ENCODE results near the gene SUCO. TPM values are rescaled to one million over a fixed set of nuclear protein-coding genes. Genes with fewer than 3 reads are reported as not detected.
A peak's percentile ranks its signal among the peaks of the same experiment; 100 is the strongest.

The SUCO gene
- total RNA-seq, 1 experiment from 2014 or later = 32.9 TPM

- no peak for TF ChIP-seq CTCF (conservative IDR thresholded peaks at IDR 0.05; ENCODE audit: low read depth, low read length)
- TF ChIP-seq EZH2 (IDR thresholded peaks at IDR 0.05; ENCODE audit: borderline replicate concordance, low read depth, low read length, poor library complexity, severe bottlenecking) = no peak
- intact Hi-C loops (cut with micrococcal nuclease; ENCODE audit: unreplicated experiment) = no loop called here
- no TSS peak for BruUV-seq (replicated peaks)
- Histone ChIP-seq H3K4me1 (ENCODE audit: insufficient read depth, low read length, poor library complexity, severe bottlenecking) (no peaks in the 10 kb centered on the region), H3K36me3 (ENCODE audit: insufficient read depth, low read length, poor library complexity, severe bottlenecking) (no peaks in the 10 kb centered on the region), H3K27ac (ENCODE audit: low read depth, low read length, poor library complexity, severe bottlenecking) (no peak overlapping the region), H3K4me3 (ENCODE audit: low read depth, low read length, poor library complexity, severe bottlenecking) (no peak overlapping the region), H3K9me3 (ENCODE audit: low read depth, low read length, poor library complexity, severe bottlenecking) (no peaks in the 10 kb centered on the region), H3K27me3 (replicated peaks; ENCODE audit: insufficient read depth, low read depth, low read length, poor library complexity) (no peaks in the 10 kb centered on the region)
- ChIA-PET POLR2A (ENCODE audit: low non-redundant PET) (no interaction called here), CTCF (no interaction called here)
- no peak for DNase-seq (ENCODE audit: low spot score)
Observed at GRCh38 chr1:172629638-172630037, 96.7 kb downstream of the SUCO start.

- no peaks in the 10 kb centered on the region for H3K4me1 ChIP-seq (ENCODE audit: insufficient read depth, low read length, poor library complexity, severe bottlenecking)
- no peaks in the 10 kb centered on the region for H3K36me3 ChIP-seq (ENCODE audit: insufficient read depth, low read length, poor library complexity, severe bottlenecking)
- no peak overlapping the region for H3K27ac ChIP-seq (ENCODE audit: low read depth, low read length, poor library complexity, severe bottlenecking)
- ChIA-PET POLR2A (ENCODE audit: low non-redundant PET) (no interaction called here), CTCF (no interaction called here)
- H3K27me3 ChIP-seq (replicated peaks; ENCODE audit: insufficient read depth, low read depth, low read length, poor library complexity) = no peaks in the 10 kb centered on the region
- no peaks in the 10 kb centered on the region for H3K9me3 ChIP-seq (ENCODE audit: low read depth, low read length, poor library complexity, severe bottlenecking)
- BruUV-seq (replicated peaks) = no TSS peak
- intact Hi-C loops (cut with micrococcal nuclease; ENCODE audit: unreplicated experiment) = no loop called here
- TF ChIP-seq CTCF (conservative IDR thresholded peaks at IDR 0.05; ENCODE audit: low read depth, low read length) = no peak
- no peak for TF ChIP-seq EZH2 (IDR thresholded peaks at IDR 0.05; ENCODE audit: borderline replicate concordance, low read depth, low read length, poor library complexity, severe bottlenecking)
- peak; percentile 33 for DNase-seq (ENCODE audit: low spot score)
- H3K4me3 ChIP-seq (ENCODE audit: low read depth, low read length, poor library complexity, severe bottlenecking) = no peak overlapping the region
Observed at GRCh38 chr1:172630056-172630818, 97.3 kb downstream of the SUCO start.

GRCh38 chr1:172630868-172631267, 97.9 kb downstream of the SUCO start:
- Histone ChIP-seq H3K27ac (ENCODE audit: low read depth, low read length, poor library complexity, severe bottlenecking) (no peak overlapping the region), H3K36me3 (ENCODE audit: insufficient read depth, low read length, poor library complexity, severe bottlenecking) (no peaks in the 10 kb centered on the region), H3K27me3 (replicated peaks; ENCODE audit: insufficient read depth, low read depth, low read length, poor library complexity) (no peaks in the 10 kb centered on the region), H3K9me3 (ENCODE audit: low read depth, low read length, poor library complexity, severe bottlenecking) (no peaks in the 10 kb centered on the region), H3K4me1 (ENCODE audit: insufficient read depth, low read length, poor library complexity, severe bottlenecking) (no peaks in the 10 kb centered on the region), H3K4me3 (ENCODE audit: low read depth, low read length, poor library complexity, severe bottlenecking) (no peak overlapping the region)
- ChIA-PET POLR2A (ENCODE audit: low non-redundant PET) (no interaction called here), CTCF (no interaction called here)
- TF ChIP-seq CTCF (conservative IDR thresholded peaks at IDR 0.05; ENCODE audit: low read depth, low read length) = no peak
- no peak for TF ChIP-seq EZH2 (IDR thresholded peaks at IDR 0.05; ENCODE audit: borderline replicate concordance, low read depth, low read length, poor library complexity, severe bottlenecking)
- intact Hi-C loops (cut with micrococcal nuclease; ENCODE audit: unreplicated experiment) = no loop called here
- BruUV-seq (replicated peaks) = no TSS peak
- no peak for DNase-seq (ENCODE audit: low spot score)
